ENCODE data around the gene TSPY10. TPM values are rescaled to one million over a fixed set of nuclear protein-coding genes. Genes with fewer than 3 reads are reported as not detected.
"Not testable (repeated sequence)": the region's sequence is repeated elsewhere in the genome, so short reads cannot be mapped to it uniquely, and the experiment has no call there.

The TSPY10 gene
- total RNA-seq (2014; rRNA removed; shearing (Covaris generic)): not detected in 2 replicates

GRCh38 chrY:9527580-9527979, at the start of gene TSPY10:
Gene TSPY10, plus strand, starts transcription at chrY:9527880. Its CDS starts 46 bp downstream, at chrY:9527926.
- not testable (repeated sequence) for DNase-seq (ENCODE audit: low read depth)

- not testable (repeated sequence) for DNase-seq (ENCODE audit: low read depth)
Observed at GRCh38 chrY:9486967-9487366, 40.7 kb upstream of the TSPY10 start, which contains the start of gene TSPY9. Gene TSPY9, plus strand, starts transcription at chrY:9487267. Its CDS starts 46 bp downstream, at chrY:9487313.

- not testable (repeated sequence) for DNase-seq (ENCODE audit: low read depth)
Observed at GRCh38 chrY:9504396-9504795, 23.3 kb upstream of the TSPY10 start.

- not testable (repeated sequence) for DNase-seq (ENCODE audit: low read depth)
Observed at GRCh38 chrY:9516287-9516686, 11.4 kb upstream of the TSPY10 start.

Other genes with a start within 250 kb of the TSPY10 start
- not detected in 2 replicates for gene TSPY4, start 190.4 kb upstream of the TSPY10 start, total RNA-seq (2014; rRNA removed; shearing (Covaris generic))
- not detected in 2 replicates for gene TSPY8, start 170.1 kb upstream of the TSPY10 start, total RNA-seq (2014; rRNA removed; shearing (Covaris generic))
- not detected in 2 replicates for gene TSPY3, start 129.5 kb upstream of the TSPY10 start, total RNA-seq (2014; rRNA removed; shearing (Covaris generic))
- gene TSPY1, start 60.9 kb upstream of the TSPY10 start, total RNA-seq (2014; rRNA removed; shearing (Covaris generic)): not detected in 2 replicates
- not detected in 2 replicates for gene TSPY9, start 40.6 kb upstream of the TSPY10 start, total RNA-seq (2014; rRNA removed; shearing (Covaris generic))

Measured in RPMI7951 (cell line).